B cell (primary cell): Measurements from ENCODE around the gene ZNF776.

Experiments
- CTCF ChIP-seq: fragments of 200-600 bp; IDR thresholded peaks from one replicate; pipeline ENCODE4 v1.8.0; 2022; ENCODE audit warnings: antibody characterized with exemption, mild to moderate bottlenecking
- EZH2 ChIP-seq: IDR thresholded peaks from 2 replicates; pipeline ENCODE4 v1.6.1; 2012; ENCODE audit warnings: borderline replicate concordance, low read depth, mild to moderate bottlenecking, moderate library complexity, low read length; ENCODE audit not compliant: insufficient read depth, poor library complexity, severe bottlenecking

- TF ChIP-seq CTCF (no peak), EZH2 (no peak)
These were observed 26.6 kb upstream of the ZNF776 start for GRCh38 chr19:57719901-57720519.
